Hematopoietic multipotent progenitor cell treated with erythropoietin and hydrocortisone succinate and interleukin-3 and kit ligand, for 17 days (in vitro differentiated cells): ENCODE measurements around the gene DNAJA1.

Experiments used
- DNase-seq: peaks from one replicate; pipeline ENCODE4 v3.0.0-alpha.2; 2015; ENCODE audit warnings: low spot score

Gene DNAJA1

DNA sequence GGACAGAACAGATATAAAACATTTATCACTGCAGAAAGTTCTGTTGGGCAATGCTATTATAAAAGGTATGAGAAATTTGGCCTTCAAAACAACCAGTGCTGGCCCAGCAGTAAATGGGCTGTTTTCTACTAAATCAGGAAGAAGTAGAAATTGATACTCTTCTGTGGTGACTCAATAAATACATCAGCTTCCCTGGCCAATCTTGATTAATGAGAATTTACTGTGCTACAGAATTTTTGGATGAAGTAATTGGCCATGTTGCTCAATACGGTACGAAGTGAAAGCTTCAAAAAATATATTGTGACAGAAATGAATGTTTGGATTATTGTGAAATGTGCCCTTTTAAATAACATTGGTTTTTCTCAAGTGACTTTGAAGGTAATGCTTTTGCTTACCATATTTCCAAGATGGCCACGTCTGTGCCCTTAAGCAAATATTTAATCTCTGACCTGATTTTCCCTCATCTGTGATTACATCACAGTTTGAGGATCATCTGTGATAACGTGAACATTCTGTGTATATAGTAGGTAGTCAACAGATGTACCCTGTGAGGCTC lies 4.2 kb downstream of the DNAJA1 start:
- DNase-seq, result no peak

GRCh38 chr9:33030285-33030684 lies 5.2 kb downstream of the DNAJA1 start:
- DNase-seq, result no peak

DNA sequence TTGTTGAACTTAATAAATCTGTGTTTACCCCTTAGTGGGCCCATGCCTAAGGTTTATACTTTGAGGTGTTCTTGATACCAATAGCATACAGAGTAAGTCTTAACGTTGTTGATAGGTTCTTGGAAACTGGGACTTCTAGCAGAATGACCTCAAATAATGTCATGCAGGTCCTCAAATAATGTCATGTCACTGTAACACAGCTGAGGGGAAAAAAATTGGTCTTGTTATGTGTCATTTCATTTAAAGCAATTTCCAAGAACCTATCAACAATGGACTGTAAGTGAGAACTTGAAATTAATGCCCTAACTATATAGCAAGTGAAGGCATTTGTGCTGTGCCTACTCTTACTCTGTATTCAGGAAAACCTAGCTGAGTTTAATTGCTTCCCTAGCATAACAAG lies 7.2 kb downstream of the DNAJA1 start:
- no peak for DNase-seq

DNA sequence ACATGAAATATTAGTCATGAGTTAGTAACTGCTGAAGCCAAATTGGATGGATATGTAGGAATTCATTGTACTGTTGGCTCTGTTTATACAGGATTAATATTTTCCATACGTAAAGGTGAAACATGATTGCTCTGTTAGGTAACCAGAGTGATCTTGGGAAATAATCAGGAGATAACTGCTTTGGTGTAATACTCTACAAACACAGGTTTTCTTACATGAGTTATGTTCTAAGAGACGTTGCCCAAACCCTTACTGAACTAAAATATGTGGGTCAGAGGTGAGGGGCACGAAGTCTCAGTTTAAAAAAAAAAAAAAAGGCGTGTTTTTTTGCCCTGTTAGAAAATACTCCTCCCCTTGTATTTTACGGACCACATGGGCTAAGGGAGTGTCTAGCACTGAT lies 7.8 kb downstream of the DNAJA1 start:
- DNase-seq, result no peak

- DNase-seq, result no peak
Observed at GRCh38 chr9:33040792-33041431, 15.8 kb downstream of the DNAJA1 start.

- DNase-seq, result no peak
Observed at GRCh38 chr9:33041432-33042188, 16.5 kb downstream of the DNAJA1 start.

GRCh38 chr9:33042473-33042872 lies 17.4 kb downstream of the DNAJA1 start:
- DNase-seq, result no peak

DNA sequence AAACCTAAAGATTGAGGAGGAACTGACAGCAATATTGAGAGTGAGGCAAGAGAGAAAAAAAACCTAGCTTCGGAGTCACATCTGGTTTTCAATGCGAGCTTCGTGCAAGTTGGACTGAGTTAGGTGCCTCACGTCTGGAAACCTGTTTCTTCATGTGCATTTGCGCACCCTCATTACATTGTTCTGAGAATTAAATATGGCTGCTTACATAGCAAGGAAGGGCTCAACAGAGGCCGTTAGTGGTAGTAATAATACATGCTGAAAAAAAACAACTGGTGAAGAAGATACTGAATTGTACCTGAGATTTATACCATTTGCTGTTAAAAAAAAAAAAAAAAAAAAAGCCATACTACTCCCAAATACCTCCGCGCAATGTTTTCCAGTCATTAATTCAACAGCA lies 18.6 kb downstream of the DNAJA1 start:
- DNase-seq, result no peak

GRCh38 chr9:33044162-33044673 lies 19.1 kb downstream of the DNAJA1 start:
- peak; percentile 34 for DNase-seq

DNA sequence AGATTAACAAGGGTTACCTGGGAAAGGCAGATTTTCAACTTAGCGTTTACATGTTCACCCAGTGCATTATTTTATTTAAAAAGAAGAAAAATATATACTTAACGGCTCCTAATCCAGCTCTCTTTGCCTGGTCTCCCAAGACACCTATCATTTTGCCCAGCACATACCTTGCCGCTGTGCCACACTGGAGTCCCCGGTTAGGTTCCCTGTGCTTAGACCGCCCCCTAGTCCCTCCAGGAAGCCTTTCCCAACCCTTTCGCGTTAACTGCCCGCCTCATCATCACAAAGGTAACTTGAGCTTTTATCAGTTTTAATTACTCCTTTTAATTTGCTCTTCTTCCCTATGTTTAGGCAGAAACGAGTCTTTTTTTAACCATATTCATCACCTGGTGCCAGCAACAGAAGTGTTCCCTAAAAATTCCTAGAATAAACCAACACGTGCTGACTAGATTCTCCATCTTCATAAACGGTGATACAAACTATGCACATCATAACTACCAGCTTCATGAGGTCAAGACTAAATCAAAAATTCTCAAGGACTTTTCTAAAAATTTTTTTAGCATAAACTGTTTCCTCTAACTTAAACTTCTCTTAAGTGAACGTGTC lies 19.7 kb downstream of the DNAJA1 start:
- peak; percentile 17 for DNase-seq

- no peak for DNase-seq
Observed at GRCh38 chr9:33046061-33046460, 21.0 kb downstream of the DNAJA1 start.

GRCh38 chr9:33048054-33048465 lies 23.0 kb downstream of the DNAJA1 start:
- DNase-seq, result no peak

GRCh38 chr9:33049680-33050361 lies 24.7 kb downstream of the DNAJA1 start:
- DNase-seq, result no peak

DNA sequence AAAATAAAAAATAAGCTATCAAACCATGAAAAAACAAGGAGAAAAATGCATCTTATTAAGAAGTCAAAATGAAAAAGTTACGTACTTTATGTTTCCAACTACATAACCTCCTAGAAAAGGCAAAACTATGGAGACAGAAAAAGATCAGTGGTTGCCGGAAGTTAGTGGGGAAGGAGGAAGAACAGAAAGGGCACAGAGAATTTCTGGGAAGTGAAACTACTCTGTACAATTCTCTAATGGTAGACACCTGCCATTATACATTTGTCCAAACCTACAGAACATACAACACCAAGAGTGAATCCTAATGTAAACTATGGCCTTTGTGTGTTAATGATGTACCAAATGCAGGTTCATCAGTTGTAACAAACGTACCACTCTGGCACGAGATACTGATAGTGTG lies 26.1 kb downstream of the DNAJA1 start:
- DNase-seq, result no peak

- no peak for DNase-seq
Observed at GRCh38 chr9:33065157-33066076, 40.3 kb downstream of the DNAJA1 start.

DNA sequence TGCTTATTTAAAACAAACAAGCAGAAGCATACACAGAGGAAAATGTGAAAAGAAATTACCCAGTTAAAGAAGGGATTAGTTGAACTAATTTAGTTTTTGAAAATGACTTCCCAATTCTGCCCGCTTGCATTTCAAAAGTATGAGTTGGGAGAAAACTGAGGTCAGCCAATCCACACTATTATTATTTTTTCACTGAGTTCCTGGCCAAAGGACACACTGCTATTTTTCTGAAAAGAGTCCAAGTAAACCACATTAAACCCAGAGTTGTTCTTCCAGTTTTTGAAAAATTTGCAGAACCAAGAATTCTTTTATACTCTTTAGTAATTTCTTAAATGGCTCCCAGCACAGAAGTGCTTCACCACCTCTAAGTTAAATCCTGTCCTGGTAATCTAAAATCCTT lies 43.9 kb downstream of the DNAJA1 start:
- no peak for DNase-seq

DNA sequence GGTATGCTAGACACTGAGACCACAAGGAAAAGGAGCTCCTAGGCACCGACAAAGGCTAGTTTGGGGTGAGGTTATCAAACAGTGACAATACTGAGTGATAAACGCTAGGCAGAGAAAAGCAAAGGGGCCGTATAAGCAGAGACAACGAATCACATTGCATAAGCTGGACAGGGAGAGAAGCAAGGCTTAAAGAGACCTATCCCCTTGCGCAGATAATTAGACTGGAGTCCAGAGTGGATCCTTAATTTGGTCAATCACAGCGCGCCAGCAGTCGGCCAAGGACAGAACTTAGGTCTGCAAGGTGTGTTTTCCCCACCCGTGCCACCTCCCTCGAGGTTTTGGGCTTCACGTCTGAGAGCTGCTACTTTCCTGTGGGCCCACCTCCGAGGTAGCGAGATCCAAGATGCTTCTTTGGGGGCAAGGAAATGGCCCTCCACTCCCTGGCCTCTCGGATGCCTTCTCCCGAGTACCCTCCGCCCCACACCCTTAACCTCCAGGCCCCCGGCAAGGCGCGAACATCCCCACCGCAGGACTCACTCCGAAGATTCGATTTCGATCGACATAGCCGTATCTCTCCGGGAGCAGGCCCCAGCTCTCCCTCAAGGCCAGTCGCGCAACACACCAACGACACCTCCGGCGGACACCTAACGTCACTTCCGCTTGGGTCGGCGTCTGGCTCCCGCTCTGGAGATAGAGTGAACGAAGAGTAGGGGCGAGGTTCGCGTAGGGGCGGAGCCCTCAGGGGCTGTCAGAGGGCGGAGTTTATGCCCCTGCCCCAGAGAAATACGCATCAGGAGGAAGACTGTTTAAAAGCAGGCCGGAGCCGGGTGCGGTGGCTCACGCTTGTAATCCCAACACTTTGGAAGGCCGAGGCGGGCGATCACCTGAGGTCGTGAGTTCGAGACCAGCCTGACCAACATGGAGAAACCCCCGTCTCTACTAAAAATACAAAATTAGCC lies 51.3 kb downstream of the DNAJA1 start, which contains the start of gene SMU1:
Gene SMU1 (minus strand): TSS at position 629 of the 959 bp plus-strand sequence. CDS start 66 bp downstream, at position 563.
- peak; percentile 95 for DNase-seq

DNA sequence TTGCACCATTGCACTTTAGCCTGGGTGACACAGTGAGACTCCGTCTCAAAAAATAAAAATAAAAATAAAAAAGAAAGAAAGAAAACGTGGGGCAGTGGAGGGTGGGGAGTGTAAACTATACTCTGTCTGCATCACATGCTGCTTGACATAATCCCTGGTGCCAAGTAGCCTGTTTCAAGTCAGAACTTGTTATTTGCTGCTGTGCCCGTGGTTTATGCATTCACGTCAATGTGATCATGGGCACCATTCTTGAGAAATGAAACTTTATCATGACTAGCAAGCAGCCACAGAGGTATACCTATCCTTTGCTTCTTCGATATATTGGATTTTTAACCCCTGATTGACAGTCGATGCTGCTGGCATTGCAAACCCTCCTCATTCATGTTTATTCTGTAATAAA lies 55.5 kb downstream of the DNAJA1 start:
- no peak for DNase-seq

DNA sequence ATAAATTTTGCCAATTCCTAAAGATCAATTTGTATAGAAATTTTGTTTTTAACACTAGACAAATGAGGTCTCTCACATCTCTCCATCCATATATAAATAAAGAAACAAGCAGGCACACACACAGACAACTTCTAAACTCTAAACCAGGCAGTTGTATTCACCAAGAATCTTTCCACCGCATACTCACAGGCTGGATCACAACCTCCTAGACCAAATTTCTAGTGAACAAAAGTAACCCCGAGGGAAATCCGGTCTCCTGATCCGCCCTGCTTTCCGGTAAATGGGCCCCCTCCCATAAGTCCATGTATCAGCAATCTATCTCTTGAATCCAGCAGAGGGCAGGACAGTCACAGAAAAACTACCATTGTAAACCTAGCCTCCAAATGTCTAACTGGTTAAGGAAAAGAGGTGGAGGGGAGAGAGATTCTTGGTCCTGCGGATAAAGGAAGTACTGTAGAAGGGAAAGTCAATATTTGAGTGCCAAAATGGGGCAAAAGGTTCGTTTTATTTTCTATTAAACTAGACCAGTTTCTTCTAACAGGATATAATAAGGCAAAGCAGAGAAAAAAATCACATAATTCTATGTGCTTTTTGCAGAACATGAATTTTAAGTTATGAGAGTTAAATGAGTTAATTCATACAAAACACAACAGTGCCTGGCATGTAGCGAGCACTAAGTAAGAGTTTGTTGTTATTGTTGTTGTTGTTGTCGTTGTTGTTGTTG lies 56.2 kb downstream of the DNAJA1 start:
- peak; percentile 74 for DNase-seq
